Endothelial cell of umbilical vein (primary cell): Measurements from ENCODE around the gene CACNA1S. TPM values are rescaled to one million over a fixed set of nuclear protein-coding genes. Genes with fewer than 3 reads are reported as not detected.

Experiments used
- BruUV-seq: library from RNA; stranded (reverse); fragments of 400-500 nt; replicated peaks from 2 replicates; lab custom pipeline; 2021; lab: Mats Ljungman, UMichigan
- CTCF ChIA-PET: fragments of 300-600, 350-600 bp; sonication (Branson Sonifier 250); formaldehyde crosslinking; loops from one replicate; lab custom pipeline; 2021; ENCODE audit warnings: antibody characterized with exemption, inconsistent platforms; lab: Charles Lee
- POLR2A ChIA-PET: fragments of 300-600, 350-600 bp; sonication (Branson Sonifier 250); formaldehyde crosslinking; loops from one replicate; lab custom pipeline; 2021; ENCODE audit warnings: antibody characterized with exemption, inconsistent platforms; lab: Charles Lee
- DNase-seq: peaks from one replicate; pipeline ENCODE4 v3.0.0-alpha.2; 2011; ENCODE audit warnings: low read depth, low spot score
- FAIRE-seq: peaks from 2 replicates; lab custom pipeline; 2011; peaks lifted over from hg19 to GRCh38; lab: Jason Lieb, UNC
- H2AFZ ChIP-seq: 2 replicates; pipeline ENCODE4 v1.6.0; 2012; ENCODE audit warnings: low read depth, low read length, control low read depth, inconsistent platforms
- H3K27ac ChIP-seq: 2 replicates; pipeline ENCODE4 v1.5.1; 2011; ENCODE audit warnings: low read depth, mild to moderate bottlenecking, control low read depth, low read length, moderate library complexity; ENCODE audit not compliant: insufficient read depth
- H3K27me3 ChIP-seq, 2 experiments: 2 replicates each; pipeline versions ENCODE4 v1.6.0 to v1.6.1; 2011; ENCODE audit warnings: low read length in 2 of 2, mixed read lengths in 1 of 2; ENCODE audit not compliant: control insufficient read depth in 2 of 2, insufficient read depth in 2 of 2
- H3K36me3 ChIP-seq, 2 experiments: 2 replicates in 1 of 2; 3 replicates in 1 of 2; pipeline ENCODE4 v1.5.1; 2011; ENCODE audit warnings: low read length in 2 of 2, mild to moderate bottlenecking in 1 of 2, moderate library complexity in 1 of 2; ENCODE audit not compliant: control insufficient read depth in 2 of 2, insufficient read depth in 2 of 2; ENCODE audit errors: extremely low read depth in 1 of 2
- H3K4me1 ChIP-seq: 3 replicates; pipeline ENCODE4 v1.5.1; 2011; ENCODE audit warnings: mild to moderate bottlenecking, low read length; ENCODE audit not compliant: control insufficient read depth, insufficient read depth; ENCODE audit errors: extremely low read depth
- H3K4me2 ChIP-seq: 2 replicates; pipeline ENCODE4 v1.6.1; 2011; ENCODE audit warnings: low read length, control low read depth, mixed read lengths; ENCODE audit not compliant: insufficient read depth
- H3K4me3 ChIP-seq, 3 experiments: fragments of 200-600 bp in 1 of 3; sonication (generic), shearing (Covaris generic) in 1 of 3; replicated peaks in 1 of 3; 2 replicates each; pipeline ENCODE4 v1.5.1; 2011 to 2016; ENCODE audit warnings: control low read depth in 3 of 3, low read length in 3 of 3, mild to moderate bottlenecking in 2 of 3, inconsistent platforms in 1 of 3, low read depth in 1 of 3, moderate library complexity in 1 of 3; ENCODE audit not compliant: insufficient read depth in 1 of 3
- H3K79me2 ChIP-seq: 2 replicates; pipeline ENCODE4 v1.6.0; 2012; ENCODE audit warnings: low read length, inconsistent platforms; ENCODE audit not compliant: control insufficient read depth, insufficient read depth
- H3K9ac ChIP-seq: replicated peaks from 2 replicates; pipeline ENCODE3; 2011; ENCODE audit warnings: low read length, control low read depth; ENCODE audit not compliant: insufficient read depth; ENCODE audit errors: extremely low read depth
- H3K9me1 ChIP-seq: replicated peaks from 3 replicates; pipeline ENCODE4 v1.6.0; 2011; ENCODE audit warnings: mild to moderate bottlenecking, low read length; ENCODE audit not compliant: control insufficient read depth, insufficient read depth; ENCODE audit errors: extremely low read depth
- H3K9me3 ChIP-seq: replicated peaks from 2 replicates; pipeline ENCODE4 v1.5.1; 2012; ENCODE audit warnings: low read length, inconsistent platforms; ENCODE audit not compliant: control insufficient read depth, insufficient read depth
- H4K20me1 ChIP-seq: replicated peaks from 2 replicates; pipeline ENCODE3; 2011; ENCODE audit warnings: mild to moderate bottlenecking, low read length; ENCODE audit not compliant: control insufficient read depth, insufficient read depth; ENCODE audit errors: extremely low read depth
- EZH2 ChIP-seq: IDR thresholded peaks from 2 replicates; pipeline ENCODE4 v1.6.1; 2012; ENCODE audit warnings: borderline replicate concordance, low read depth, mild to moderate bottlenecking, moderate library complexity, low read length, inconsistent platforms; ENCODE audit not compliant: severe bottlenecking
- FOS ChIP-seq: IDR thresholded peaks from 2 replicates; pipeline ENCODE4 v1.6.1; 2011; ENCODE audit warnings: mild to moderate bottlenecking, low read length, moderate library complexity, borderline replicate concordance; ENCODE audit not compliant: insufficient read depth
- GATA2 ChIP-seq: IDR thresholded peaks from 2 replicates; pipeline ENCODE4 v1.7.0; 2011; ENCODE audit warnings: low read depth, mild to moderate bottlenecking, moderate library complexity, mixed read lengths, low read length; ENCODE audit not compliant: insufficient read length, insufficient read depth
- JUN ChIP-seq: IDR thresholded peaks from 2 replicates; pipeline ENCODE4 v1.6.1; 2011; ENCODE audit warnings: borderline replicate concordance, low read depth; ENCODE audit not compliant: insufficient read length, insufficient read depth
- MAX ChIP-seq: IDR thresholded peaks from 2 replicates; pipeline ENCODE4 v1.6.1; 2011; ENCODE audit not compliant: insufficient read depth, insufficient read length
- MYC ChIP-seq: IDR thresholded peaks from one replicate; pipeline ENCODE4 v1.6.1; 2011; ENCODE audit warnings: mild to moderate bottlenecking, low read depth, low read length
- POLR2A ChIP-seq: IDR thresholded peaks from 2 replicates; pipeline ENCODE4 v1.6.1; 2012; ENCODE audit warnings: low read depth, mild to moderate bottlenecking, control low read depth, low read length
- POLR2AphosphoS5 ChIP-seq: IDR thresholded peaks from 2 replicates; pipeline ENCODE4 v1.6.1; 2012; ENCODE audit warnings: low read depth, mild to moderate bottlenecking, control low read depth, low read length, moderate library complexity; ENCODE audit not compliant: insufficient read depth
- dilution Hi-C: fragments of 300-500 bp; cut with MboI; formaldehyde crosslinking; loops from one replicate; pipeline ENCODE4 v1.15.0; 2019; ENCODE audit warnings: low sequenced_read_pairs; ENCODE audit not compliant: extremely low pct_ligation_motif_present
- intact Hi-C: fragments of 100-400 bp; cut with micrococcal nuclease; formaldehyde crosslinking; loops from one replicate; pipeline ENCODE4 v1.10.0; 2022
- polyA plus RNA-seq, 4 experiments: library from polyadenylated mRNA; depleted of rRNA in 3 of 4; stranded (reverse) in 3 of 4; unstranded in 1 of 4; fragments of >200 nt; gene quantifications; 2 replicates each; pipeline versions ENCODE4 v1.2.1 to v1.2.3, GENCODE V29; 2011 to 2012; ENCODE audit warnings: missing spikeins in 1 of 4
- total RNA-seq: library from RNA; stranded (reverse); gene quantifications from 2 replicates; pipeline ENCODE4 v1.2.3, GENCODE V29; 2021
- TF ChIP-seq, protein P1 (sequence below), 2 donors: IDR thresholded peaks; 1 replicate in 1 of 2; 2 replicates in 1 of 2; pipeline ENCODE4 v1.5.1; 2011; ENCODE audit warnings: low read length in 2 of 2, mild to moderate bottlenecking in 2 of 2, moderate library complexity in 2 of 2, control low read depth in 1 of 2, inconsistent platforms in 1 of 2, low read depth in 1 of 2; ENCODE audit not compliant: insufficient read depth in 1 of 2; ENCODE audit errors: extremely low read depth in 1 of 2

CACNA1S gene
- total and polyA plus RNA-seq, 2 donors (not counting 3 experiments of a cell fraction or from before 2014, with no cell fraction given), result not detected

DNA sequence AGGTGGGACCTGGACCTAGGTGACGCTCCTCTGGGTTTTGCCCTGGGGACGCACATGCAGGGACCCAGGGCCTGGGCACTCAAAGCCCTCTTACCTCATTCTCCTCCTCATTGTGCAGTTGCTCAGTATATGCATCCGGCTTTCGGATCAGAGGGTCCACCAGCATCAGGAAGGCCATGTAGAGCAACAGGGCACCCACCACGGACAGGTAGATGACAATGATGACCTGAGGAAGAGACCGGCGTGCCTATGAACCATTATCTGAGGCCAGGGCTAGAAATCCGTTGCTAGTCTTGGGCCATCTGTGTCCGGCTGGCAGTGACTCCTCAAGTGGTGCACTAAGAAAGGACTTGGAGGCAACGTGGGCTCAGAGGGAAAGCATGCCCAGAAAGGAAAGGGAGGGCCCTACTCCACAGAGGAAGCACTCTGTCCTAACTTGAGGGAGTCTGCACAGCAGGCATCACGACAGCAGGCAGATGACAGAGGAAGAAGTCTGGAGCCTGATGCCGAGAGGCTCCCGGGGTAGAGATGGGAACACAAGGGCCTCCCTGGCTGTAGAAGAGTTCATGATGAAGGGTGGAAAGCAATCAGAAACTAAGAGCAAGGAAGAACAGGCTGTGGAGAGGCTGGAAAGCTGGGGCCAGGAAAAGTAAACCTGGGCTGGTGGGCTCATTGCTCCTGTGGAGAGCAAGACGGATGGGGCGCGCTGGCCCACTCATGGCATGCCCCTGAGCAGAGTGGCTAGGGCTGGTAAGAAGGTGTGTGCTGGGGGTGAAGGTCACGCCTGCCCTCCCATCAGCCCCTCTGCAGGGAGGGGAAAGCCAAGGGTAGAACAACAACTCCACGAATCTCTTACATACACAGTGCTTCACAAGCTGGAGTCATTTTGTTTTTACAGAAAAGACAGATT, 31.8 kb upstream of the CACNA1S start:
- ChIA-PET POLR2A (no interaction called here), CTCF (no interaction called here)
- no peak overlapping the region for H3K9ac ChIP-seq
- H3K36me3 ChIP-seq, result peaks cover 6 to 51% of the 10 kb centered on the region in 2 experiments
- H2AFZ ChIP-seq, result no peak overlapping the region
- DNase-seq, result no peak
- H3K4me3 ChIP-seq, result no peak overlapping the region
- no peaks in the 10 kb centered on the region for H3K79me2 ChIP-seq
- intact Hi-C loops (no loop called here), dilution Hi-C loops (no loop called here)
- no peak for TF ChIP-seq GATA2
- TF ChIP-seq MYC, result no peak
- no peak for TF ChIP-seq EZH2
- no peak for TF ChIP-seq POLR2A
- TF ChIP-seq POLR2AphosphoS5, result no peak
- TF ChIP-seq, protein P1, sequence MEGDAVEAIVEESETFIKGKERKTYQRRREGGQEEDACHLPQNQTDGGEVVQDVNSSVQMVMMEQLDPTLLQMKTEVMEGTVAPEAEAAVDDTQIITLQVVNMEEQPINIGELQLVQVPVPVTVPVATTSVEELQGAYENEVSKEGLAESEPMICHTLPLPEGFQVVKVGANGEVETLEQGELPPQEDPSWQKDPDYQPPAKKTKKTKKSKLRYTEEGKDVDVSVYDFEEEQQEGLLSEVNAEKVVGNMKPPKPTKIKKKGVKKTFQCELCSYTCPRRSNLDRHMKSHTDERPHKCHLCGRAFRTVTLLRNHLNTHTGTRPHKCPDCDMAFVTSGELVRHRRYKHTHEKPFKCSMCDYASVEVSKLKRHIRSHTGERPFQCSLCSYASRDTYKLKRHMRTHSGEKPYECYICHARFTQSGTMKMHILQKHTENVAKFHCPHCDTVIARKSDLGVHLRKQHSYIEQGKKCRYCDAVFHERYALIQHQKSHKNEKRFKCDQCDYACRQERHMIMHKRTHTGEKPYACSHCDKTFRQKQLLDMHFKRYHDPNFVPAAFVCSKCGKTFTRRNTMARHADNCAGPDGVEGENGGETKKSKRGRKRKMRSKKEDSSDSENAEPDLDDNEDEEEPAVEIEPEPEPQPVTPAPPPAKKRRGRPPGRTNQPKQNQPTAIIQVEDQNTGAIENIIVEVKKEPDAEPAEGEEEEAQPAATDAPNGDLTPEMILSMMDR (IDR thresholded peaks at IDR 0.05; ENCODE audit: extremely low read depth in 1 of 2, insufficient read depth in 1 of 2, low read depth in 1 of 2, low read length in 2 of 2), result no peak
- TF ChIP-seq JUN, result no peak
- no peak for TF ChIP-seq MAX
- no peak for TF ChIP-seq FOS
- no peaks in the 10 kb centered on the region for H3K9me3 ChIP-seq
- no peaks in the 10 kb centered on the region for H3K9me1 ChIP-seq
- H3K27me3 ChIP-seq, result no peaks in the 10 kb centered on the region
- no peak overlapping the region for H3K4me2 ChIP-seq
- FAIRE-seq, result no peak
- no peaks in the 10 kb centered on the region for H4K20me1 ChIP-seq
- H3K4me1 ChIP-seq, result no peaks in the 10 kb centered on the region
- no TSS peak for BruUV-seq
- no peak overlapping the region for H3K27ac ChIP-seq
